Measurements from ENCODE around the gene RAB13.

The RAB13 gene

GRCh38 chr1:153958111-153958960, 27.8 kb downstream of the RAB13 start, which contains the start of gene CRTC2:
CRTC2 (minus strand) TSS chr1:153958612; CDS start chr1:153958497, 115 bp downstream.
- peak within 1 kb of the TSS; percentile 91 for H3K27ac ChIP-seq (ENCODE audit: insufficient read depth, low read length, poor library complexity, severe bottlenecking)
- H3K27me3 ChIP-seq (replicated peaks; ENCODE audit: control insufficient read depth, insufficient read depth, low read length, poor library complexity, severe bottlenecking): no peaks in the 10 kb centered on the region
- peak; percentile 90 to 96 (median 96) for DNase-seq
- peaks cover 24% of the 10 kb centered on the region for H3K36me3 ChIP-seq (ENCODE audit: control insufficient read depth, insufficient read depth, low read length)
- no peaks in the 10 kb centered on the region for H3K9me3 ChIP-seq (ENCODE audit: control insufficient read depth, low read length)
- peak within 1 kb of the TSS; percentile 91 for H3K4me3 ChIP-seq (ENCODE audit: insufficient read depth, low read depth, low read length, poor library complexity, severe bottlenecking)
- H3K4me1 ChIP-seq (ENCODE audit: control insufficient read depth, insufficient read depth, low read length, poor library complexity, severe bottlenecking): peaks cover 31% of the 10 kb centered on the region

- Histone ChIP-seq H3K27ac (ENCODE audit: insufficient read depth, low read length, poor library complexity, severe bottlenecking) (peak overlapping the region; percentile 91), H3K36me3 (ENCODE audit: control insufficient read depth, insufficient read depth, low read length) (peaks cover 27% of the 10 kb centered on the region), H3K4me3 (ENCODE audit: insufficient read depth, low read depth, low read length, poor library complexity, severe bottlenecking) (peak overlapping the region; percentile 91), H3K4me1 (ENCODE audit: control insufficient read depth, insufficient read depth, low read length, poor library complexity, severe bottlenecking) (peaks cover 27% of the 10 kb centered on the region), H3K27me3 (replicated peaks; ENCODE audit: control insufficient read depth, insufficient read depth, low read length, poor library complexity, severe bottlenecking) (no peaks in the 10 kb centered on the region), H3K9me3 (ENCODE audit: control insufficient read depth, low read length) (no peaks in the 10 kb centered on the region)
- DNase-seq: peak in 2 of 3 donors; percentile 27 to 38
Observed at GRCh38 chr1:153957744-153958110, 28.4 kb downstream of the RAB13 start.

GRCh38 chr1:153956997-153957715, 29.0 kb downstream of the RAB13 start:
- Histone ChIP-seq H3K4me3 (ENCODE audit: insufficient read depth, low read depth, low read length, poor library complexity, severe bottlenecking) (peak overlapping the region; percentile 91), H3K4me1 (ENCODE audit: control insufficient read depth, insufficient read depth, low read length, poor library complexity, severe bottlenecking) (peaks cover 22% of the 10 kb centered on the region), H3K9me3 (ENCODE audit: control insufficient read depth, low read length) (no peaks in the 10 kb centered on the region), H3K36me3 (ENCODE audit: control insufficient read depth, insufficient read depth, low read length) (peaks cover 32% of the 10 kb centered on the region), H3K27ac (ENCODE audit: insufficient read depth, low read length, poor library complexity, severe bottlenecking) (peak overlapping the region; percentile 91), H3K27me3 (replicated peaks; ENCODE audit: control insufficient read depth, insufficient read depth, low read length, poor library complexity, severe bottlenecking) (no peaks in the 10 kb centered on the region)
- DNase-seq: no peak

GRCh38 chr1:153954826-153955225, 31.3 kb downstream of the RAB13 start:
- Histone ChIP-seq H3K4me3 (ENCODE audit: insufficient read depth, low read depth, low read length, poor library complexity, severe bottlenecking) (no peak overlapping the region), H3K27me3 (replicated peaks; ENCODE audit: control insufficient read depth, insufficient read depth, low read length, poor library complexity, severe bottlenecking) (no peaks in the 10 kb centered on the region), H3K36me3 (ENCODE audit: control insufficient read depth, insufficient read depth, low read length) (peaks cover 48% of the 10 kb centered on the region)

GRCh38 chr1:153953859-153954365, 32.2 kb downstream of the RAB13 start:
- Histone ChIP-seq H3K9me3 (ENCODE audit: control insufficient read depth, low read length) (no peaks in the 10 kb centered on the region), H3K4me1 (ENCODE audit: control insufficient read depth, insufficient read depth, low read length, poor library complexity, severe bottlenecking) (peaks cover 22% of the 10 kb centered on the region), H3K36me3 (ENCODE audit: control insufficient read depth, insufficient read depth, low read length) (peaks cover 54% of the 10 kb centered on the region), H3K27ac (ENCODE audit: insufficient read depth, low read length, poor library complexity, severe bottlenecking) (no peak overlapping the region), H3K27me3 (replicated peaks; ENCODE audit: control insufficient read depth, insufficient read depth, low read length, poor library complexity, severe bottlenecking) (no peaks in the 10 kb centered on the region), H3K4me3 (ENCODE audit: insufficient read depth, low read depth, low read length, poor library complexity, severe bottlenecking) (no peak overlapping the region)
- no peak for DNase-seq

More at GRCh38 chr1:153954826-153955225, 31.3 kb downstream of the RAB13 start:
- Histone ChIP-seq H3K27ac (ENCODE audit: insufficient read depth, low read length, poor library complexity, severe bottlenecking) (no peak overlapping the region), H3K4me1 (ENCODE audit: control insufficient read depth, insufficient read depth, low read length, poor library complexity, severe bottlenecking) (peaks cover 22% of the 10 kb centered on the region), H3K9me3 (ENCODE audit: control insufficient read depth, low read length) (no peaks in the 10 kb centered on the region)
- DNase-seq: no peak

GRCh38 chr1:153951801-153952200, 34.3 kb downstream of the RAB13 start:
- Histone ChIP-seq H3K27ac (ENCODE audit: insufficient read depth, low read length, poor library complexity, severe bottlenecking) (peak overlapping the region; percentile 35), H3K4me1 (ENCODE audit: control insufficient read depth, insufficient read depth, low read length, poor library complexity, severe bottlenecking) (peaks cover 17% of the 10 kb centered on the region), H3K9me3 (ENCODE audit: control insufficient read depth, low read length) (no peaks in the 10 kb centered on the region), H3K36me3 (ENCODE audit: control insufficient read depth, insufficient read depth, low read length) (peaks cover 67% of the 10 kb centered on the region), H3K27me3 (replicated peaks; ENCODE audit: control insufficient read depth, insufficient read depth, low read length, poor library complexity, severe bottlenecking) (no peaks in the 10 kb centered on the region), H3K4me3 (ENCODE audit: insufficient read depth, low read depth, low read length, poor library complexity, severe bottlenecking) (no peak overlapping the region)
- no peak for DNase-seq

GRCh38 chr1:153951183-153951582, 35.0 kb downstream of the RAB13 start:
- Histone ChIP-seq H3K27me3 (replicated peaks; ENCODE audit: control insufficient read depth, insufficient read depth, low read length, poor library complexity, severe bottlenecking) (no peaks in the 10 kb centered on the region), H3K9me3 (ENCODE audit: control insufficient read depth, low read length) (no peaks in the 10 kb centered on the region), H3K27ac (ENCODE audit: insufficient read depth, low read length, poor library complexity, severe bottlenecking) (no peak overlapping the region), H3K4me3 (ENCODE audit: insufficient read depth, low read depth, low read length, poor library complexity, severe bottlenecking) (no peak overlapping the region), H3K4me1 (ENCODE audit: control insufficient read depth, insufficient read depth, low read length, poor library complexity, severe bottlenecking) (peaks cover 13% of the 10 kb centered on the region), H3K36me3 (ENCODE audit: control insufficient read depth, insufficient read depth, low read length) (peaks cover 67% of the 10 kb centered on the region)
- no peak for DNase-seq

- Histone ChIP-seq H3K36me3 (ENCODE audit: control insufficient read depth, insufficient read depth, low read length) (peaks cover 52% of the 10 kb centered on the region), H3K4me3 (ENCODE audit: insufficient read depth, low read depth, low read length, poor library complexity, severe bottlenecking) (peak within 1 kb of the TSS; percentile 79), H3K4me1 (ENCODE audit: control insufficient read depth, insufficient read depth, low read length, poor library complexity, severe bottlenecking) (peaks cover 25% of the 10 kb centered on the region), H3K27me3 (replicated peaks; ENCODE audit: control insufficient read depth, insufficient read depth, low read length, poor library complexity, severe bottlenecking) (no peaks in the 10 kb centered on the region), H3K9me3 (ENCODE audit: control insufficient read depth, low read length) (no peaks in the 10 kb centered on the region), H3K27ac (ENCODE audit: insufficient read depth, low read length, poor library complexity, severe bottlenecking) (peak within 1 kb of the TSS; percentile 77)
- DNase-seq: peak; percentile 55 to 63 (median 58)
Observed at GRCh38 chr1:153946622-153947241, 39.4 kb downstream of the RAB13 start, which contains the start of gene DENND4B. DENND4B (minus strand) TSS chr1:153946718; CDS start chr1:153944374, 2,344 bp downstream.

GRCh38 chr1:153945795-153946621, 40.1 kb downstream of the RAB13 start:
- Histone ChIP-seq H3K9me3 (ENCODE audit: control insufficient read depth, low read length) (no peaks in the 10 kb centered on the region), H3K27me3 (replicated peaks; ENCODE audit: control insufficient read depth, insufficient read depth, low read length, poor library complexity, severe bottlenecking) (no peaks in the 10 kb centered on the region), H3K27ac (ENCODE audit: insufficient read depth, low read length, poor library complexity, severe bottlenecking) (peak overlapping the region; percentile 77), H3K36me3 (ENCODE audit: control insufficient read depth, insufficient read depth, low read length) (peaks cover 52% of the 10 kb centered on the region), H3K4me3 (ENCODE audit: insufficient read depth, low read depth, low read length, poor library complexity, severe bottlenecking) (peak overlapping the region; percentile 79), H3K4me1 (ENCODE audit: control insufficient read depth, insufficient read depth, low read length, poor library complexity, severe bottlenecking) (peaks cover 25% of the 10 kb centered on the region)
- peak; percentile 72 for DNase-seq
